Thyroid gland (tissue), 4 donors: ENCODE data around the gene ARHGDIB.

Experiments used
- CTCF ChIP-seq, 6 experiments: fragments of 200-600 bp in 3 of 6; fragments of 450-650 bp in 3 of 6; sonication (generic) in 3 of 6; IDR thresholded peaks; one replicate each; pipeline ENCODE4 v1.5.1; 2016 to 2019; ENCODE audit warnings: antibody characterized with exemption in 6 of 6, mild to moderate bottlenecking in 2 of 6, inconsistent platforms in 1 of 6, moderate library complexity in 1 of 6
- POLR2A ChIP-seq, 2 donors: fragments of 450-650 bp; IDR thresholded peaks; one replicate each; pipeline ENCODE4 v1.6.1; 2017; ENCODE audit warnings: antibody characterized with exemption in 2 of 2, mild to moderate bottlenecking in 2 of 2, moderate library complexity in 1 of 2

- TF ChIP-seq CTCF (IDR thresholded peaks at IDR 0.05) (no peak), POLR2A (IDR thresholded peaks at IDR 0.05) (peak in 1 of 2 donors; percentile 81)
Measured at GRCh38 chr12:14948672-14949071, 12.7 kb downstream of the ARHGDIB start.
